CD8-positive, alpha-beta memory T cell (primary cell): ENCODE data around the gene NIPAL4. TPM values are rescaled to one million over a fixed set of nuclear protein-coding genes. Genes with fewer than 3 reads are reported as not detected.

ENCODE experiments used
- CTCF ChIA-PET: fragments of 350-600 bp; sonication (Branson Sonifier 250); formaldehyde crosslinking; loops from one replicate; lab custom pipeline; 2021; ENCODE audit warnings: antibody characterized with exemption; lab: Charles Lee
- POLR2A ChIA-PET: fragments of 350-600 bp; sonication (Branson Sonifier 250); formaldehyde crosslinking; loops from one replicate; lab custom pipeline; 2021; ENCODE audit warnings: antibody characterized with exemption; lab: Charles Lee
- DNase-seq, 5 donors: peaks; one replicate each; pipeline versions ENCODE4 v3.0.0 to v3.0.0-alpha.2; 2020 to 2022; ENCODE audit warnings: mixed read lengths in 1 of 5
- H3K27ac ChIP-seq: one replicate; pipeline ENCODE4 v1.7.0; 2013; ENCODE audit warnings: low read depth, mild to moderate bottlenecking, low read length, moderate library complexity
- H3K27me3 ChIP-seq: 2 replicates; pipeline ENCODE4 v1.7.0; 2013; ENCODE audit warnings: low read length, mild to moderate bottlenecking; ENCODE audit not compliant: insufficient read depth, poor library complexity, severe bottlenecking
- H3K36me3 ChIP-seq: 2 replicates; pipeline ENCODE4 v1.7.0; 2013; ENCODE audit warnings: mild to moderate bottlenecking, low read length, moderate library complexity; ENCODE audit not compliant: insufficient read depth
- H3K4me1 ChIP-seq: 2 replicates; pipeline ENCODE4 v1.7.0; 2013; ENCODE audit warnings: mild to moderate bottlenecking, low read length, moderate library complexity; ENCODE audit not compliant: insufficient read depth
- H3K4me3 ChIP-seq: 2 replicates; pipeline ENCODE4 v1.7.0; 2013; ENCODE audit warnings: mild to moderate bottlenecking, low read length
- H3K9me3 ChIP-seq: 2 replicates; pipeline ENCODE4 v1.7.0; 2013; ENCODE audit warnings: mild to moderate bottlenecking, low read length
- H3K27ac Mint-ChIP-seq, 8 donors: one replicate each; pipeline ENCODE4 v1.8.0; 2020 to 2021; ENCODE audit warnings: mixed read lengths in 8 of 8, mild to moderate bottlenecking in 6 of 8, inconsistent platforms in 3 of 8, moderate library complexity in 3 of 8
- H3K27me3 Mint-ChIP-seq, 2 donors: one replicate each; pipeline ENCODE4 v1.8.0; 2020 to 2021; ENCODE audit warnings: mixed read lengths in 2 of 2, mild to moderate bottlenecking in 1 of 2, moderate library complexity in 1 of 2
- H3K36me3 Mint-ChIP-seq, 3 donors: one replicate each; pipeline ENCODE4 v1.8.0; 2020 to 2021; ENCODE audit warnings: mixed read lengths in 3 of 3, inconsistent platforms in 1 of 3, mild to moderate bottlenecking in 1 of 3
- H3K4me1 Mint-ChIP-seq, 3 donors: one replicate each; pipeline ENCODE4 v1.8.0; 2020 to 2021; ENCODE audit warnings: mixed read lengths in 3 of 3, inconsistent platforms in 1 of 3, mild to moderate bottlenecking in 1 of 3
- H3K4me3 Mint-ChIP-seq, 7 donors: one replicate each; pipeline ENCODE4 v1.8.0; 2020 to 2021; ENCODE audit warnings: mixed read lengths in 7 of 7, mild to moderate bottlenecking in 6 of 7, moderate library complexity in 4 of 7, inconsistent platforms in 2 of 7
- H3K9me3 Mint-ChIP-seq, 5 donors: one replicate each; pipeline ENCODE4 v1.8.0; 2020 to 2022; ENCODE audit warnings: mixed read lengths in 5 of 5, mild to moderate bottlenecking in 3 of 5, moderate library complexity in 2 of 5, inconsistent platforms in 1 of 5
- polyA plus RNA-seq: library from polyadenylated mRNA; unstranded; fragments of 300-500 nt; fragmentation: Illumina TruSeq; gene quantifications from one replicate; pipeline ENCODE4 v1.2.3, GENCODE V29; 2021
- total RNA-seq, 2 experiments: library from RNA; stranded (reverse); gene quantifications; one replicate each; pipeline ENCODE4 v1.2.3, GENCODE V29; 2021

Gene NIPAL4
- total and polyA plus RNA-seq, 3 experiments from 2014 or later, result 1.1 to 1.4 TPM; not detected in 1

- Histone ChIP-seq H3K4me1 (no peaks in the 10 kb centered on the region), H3K27ac (no peak overlapping the region), H3K36me3 (no peaks in the 10 kb centered on the region), H3K27me3 (no peaks in the 10 kb centered on the region), H3K4me3 (no peak overlapping the region), H3K9me3 (no peaks in the 10 kb centered on the region)
- H3K27ac Mint-ChIP-seq, result no peak overlapping the region
- H3K4me3 Mint-ChIP-seq, result no peak overlapping the region
- ChIA-PET POLR2A (no interaction called here), CTCF (interaction anchor here (1.2 kb wide), 2 partner anchors 12 to 299 kb away, joined by 3 to 4 read pairs; partner anchors contain the start of gene LSM11)
- H3K36me3 Mint-ChIP-seq, result peaks cover 0 to 1% (median 0%) of the 10 kb centered on the region in 3 donors
- H3K9me3 Mint-ChIP-seq, result no peaks in the 10 kb centered on the region
- no peaks in the 10 kb centered on the region for H3K4me1 Mint-ChIP-seq
- no peak for DNase-seq
- peaks cover 0 to 4% of the 10 kb centered on the region in 2 donors for H3K27me3 Mint-ChIP-seq
Observed at GRCh38 chr5:157444224-157444623, 15.8 kb upstream of the NIPAL4 start.

DNA sequence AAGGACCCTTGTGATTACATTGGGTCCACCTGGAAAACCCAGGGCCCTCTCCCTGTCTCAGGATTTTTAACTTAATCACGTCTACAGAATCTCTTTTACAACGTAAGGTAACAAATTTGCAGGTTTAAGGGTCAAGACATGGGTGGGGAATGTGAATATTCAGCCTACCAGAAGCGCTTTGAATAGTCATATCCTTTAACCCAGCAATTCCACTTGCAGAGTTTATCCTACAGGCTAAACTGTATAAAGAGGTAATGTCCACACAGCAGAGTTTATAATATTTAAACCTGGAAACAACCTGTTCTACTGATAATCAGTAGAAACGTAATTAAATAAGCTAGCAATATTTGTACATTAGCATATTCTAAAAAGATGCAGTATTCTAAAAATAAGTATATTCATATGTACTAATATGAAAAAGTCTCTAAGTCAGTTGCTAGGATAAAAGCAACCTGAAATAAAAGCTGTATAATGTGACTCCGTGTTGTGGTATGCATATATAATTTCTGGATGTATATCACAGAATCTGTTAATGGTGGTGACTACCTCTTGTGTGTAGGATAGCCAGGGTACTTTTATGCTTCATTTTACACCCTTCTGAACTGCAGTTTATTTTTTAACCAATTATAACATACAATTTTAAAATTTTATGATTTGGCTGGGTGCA lies 14.1 kb upstream of the NIPAL4 start:
- CTCF ChIA-PET, result no interaction called here
- Histone ChIP-seq H3K36me3 (no peaks in the 10 kb centered on the region), H3K4me3 (no peak overlapping the region), H3K9me3 (no peaks in the 10 kb centered on the region), H3K27me3 (no peaks in the 10 kb centered on the region), H3K4me1 (no peaks in the 10 kb centered on the region), H3K27ac (no peak overlapping the region)
- Mint-ChIP-seq H3K27me3 (peaks cover 0 to 1% of the 10 kb centered on the region in 2 donors), H3K27ac (peak overlapping the region in 1 of 8 donors; percentile 15), H3K9me3 (no peaks in the 10 kb centered on the region), H3K4me1 (no peaks in the 10 kb centered on the region), H3K4me3 (no peak overlapping the region), H3K36me3 (peaks cover 0 to 1% (median 0%) of the 10 kb centered on the region in 3 donors)
- POLR2A ChIA-PET, result no interaction called here
- DNase-seq, result no peak

DNA sequence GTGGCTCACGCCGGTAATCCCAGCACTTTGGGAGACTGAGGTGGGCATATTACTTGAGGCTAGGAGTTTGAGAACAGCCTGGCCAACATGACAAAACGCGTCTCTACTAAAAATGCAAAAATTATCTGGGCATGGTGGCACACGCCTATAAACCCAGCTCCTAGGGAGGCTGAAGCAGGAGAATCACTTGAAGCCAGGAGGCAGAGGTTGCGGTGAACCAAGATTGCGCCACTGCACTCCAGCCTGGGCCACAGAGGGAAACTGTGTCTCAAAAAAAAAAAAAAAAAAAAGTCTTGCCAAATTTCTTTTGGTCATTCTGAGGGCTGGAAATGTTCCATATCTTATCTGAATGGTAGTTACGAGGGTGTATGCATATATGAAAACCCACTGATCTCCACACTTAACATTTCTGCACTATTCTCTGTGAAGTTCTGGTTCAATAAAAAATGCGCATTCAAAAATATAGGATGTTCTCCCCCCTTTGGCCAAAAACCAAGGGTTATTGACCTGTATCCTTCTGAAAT lies 13.5 kb upstream of the NIPAL4 start:
- Mint-ChIP-seq H3K36me3 (peaks cover 0 to 1% (median 0%) of the 10 kb centered on the region in 3 donors), H3K27ac (no peak overlapping the region), H3K4me1 (no peaks in the 10 kb centered on the region), H3K27me3 (peaks cover 0 to 1% of the 10 kb centered on the region in 2 donors), H3K4me3 (no peak overlapping the region), H3K9me3 (no peaks in the 10 kb centered on the region)
- Histone ChIP-seq H3K27ac (no peak overlapping the region), H3K4me1 (no peaks in the 10 kb centered on the region), H3K36me3 (no peaks in the 10 kb centered on the region), H3K27me3 (no peaks in the 10 kb centered on the region), H3K9me3 (no peaks in the 10 kb centered on the region), H3K4me3 (no peak overlapping the region)
- ChIA-PET CTCF (no interaction called here), POLR2A (no interaction called here)
- DNase-seq, result no peak

- no peak overlapping the region for H3K27ac Mint-ChIP-seq
- H3K36me3 Mint-ChIP-seq, result peaks cover 0 to 1% (median 0%) of the 10 kb centered on the region in 3 donors
- H3K27ac ChIP-seq, result no peak overlapping the region
- H3K27me3 Mint-ChIP-seq, result peaks cover 0 to 1% of the 10 kb centered on the region in 2 donors
- no peak overlapping the region for H3K4me3 ChIP-seq
- no peaks in the 10 kb centered on the region for H3K27me3 ChIP-seq
- no peaks in the 10 kb centered on the region for H3K4me1 ChIP-seq
- H3K36me3 ChIP-seq, result no peaks in the 10 kb centered on the region
- POLR2A ChIA-PET, result no interaction called here
- H3K9me3 ChIP-seq, result no peaks in the 10 kb centered on the region
- no peaks in the 10 kb centered on the region for H3K4me1 Mint-ChIP-seq
- no peak for DNase-seq
- H3K9me3 Mint-ChIP-seq, result no peaks in the 10 kb centered on the region
- no peak overlapping the region for H3K4me3 Mint-ChIP-seq
- CTCF ChIA-PET, result no interaction called here
Observed at GRCh38 chr5:157447201-157447637, 12.8 kb upstream of the NIPAL4 start.

DNA sequence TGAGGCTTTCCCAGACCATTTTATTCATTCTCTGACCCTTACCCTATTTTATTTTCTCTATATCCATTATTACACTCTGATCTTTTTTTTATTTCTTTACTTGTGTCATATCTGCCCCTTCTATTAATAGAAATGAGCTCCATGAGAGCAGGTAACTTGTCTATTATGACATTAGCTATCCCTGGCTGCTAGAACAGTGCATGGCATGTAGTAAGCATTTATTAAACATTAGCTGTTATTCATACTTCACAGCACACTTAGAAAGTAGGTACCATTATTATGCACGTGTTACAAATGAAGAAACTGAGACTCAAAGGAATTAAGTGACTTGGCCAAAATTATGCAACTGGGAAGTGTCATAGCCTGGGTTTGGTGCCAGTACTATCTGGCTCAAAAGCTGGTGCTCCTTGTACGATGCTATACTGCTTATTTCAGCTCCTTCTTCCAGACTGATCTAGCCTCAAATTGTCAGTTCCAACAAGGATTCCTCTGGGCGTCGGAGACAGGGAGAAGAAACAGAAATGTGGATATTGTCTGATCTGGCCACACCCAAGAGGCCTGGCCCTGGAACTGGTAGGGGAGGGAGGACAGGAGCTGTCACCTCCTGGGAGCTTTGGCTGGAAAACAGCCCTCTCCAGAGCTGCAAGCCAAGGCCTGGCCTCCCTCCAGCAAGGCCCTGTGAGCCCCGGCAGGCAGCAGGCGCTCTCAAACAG lies 10.8 kb upstream of the NIPAL4 start:
- DNase-seq, result no peak
- Mint-ChIP-seq H3K4me1 (no peaks in the 10 kb centered on the region), H3K9me3 (no peaks in the 10 kb centered on the region), H3K36me3 (peaks cover 0 to 1% (median 0%) of the 10 kb centered on the region in 3 donors), H3K27ac (no peak overlapping the region), H3K27me3 (peaks cover 0 to 1% of the 10 kb centered on the region in 2 donors), H3K4me3 (no peak overlapping the region)
- no peaks in the 10 kb centered on the region for H3K9me3 ChIP-seq
- H3K36me3 ChIP-seq, result no peaks in the 10 kb centered on the region
- ChIA-PET CTCF (no interaction called here), POLR2A (interaction anchor here (0.6 kb wide), 1 partner anchor 309 kb away, joined by 4 read pairs; no protein-coding TSS in a partner anchor)
- H3K27me3 ChIP-seq, result no peaks in the 10 kb centered on the region
- no peaks in the 10 kb centered on the region for H3K4me1 ChIP-seq
- no peak overlapping the region for H3K4me3 ChIP-seq
- H3K27ac ChIP-seq, result no peak overlapping the region

GRCh38 chr5:157450024-157450423 lies 10.0 kb upstream of the NIPAL4 start:
- Histone ChIP-seq H3K4me1 (no peaks in the 10 kb centered on the region), H3K27ac (no peak overlapping the region), H3K27me3 (no peaks in the 10 kb centered on the region), H3K4me3 (no peak overlapping the region), H3K36me3 (no peaks in the 10 kb centered on the region), H3K9me3 (no peaks in the 10 kb centered on the region)
- DNase-seq, result no peak
- no peak overlapping the region for H3K4me3 Mint-ChIP-seq
- H3K27ac Mint-ChIP-seq, result no peak overlapping the region
- H3K4me1 Mint-ChIP-seq, result peaks cover under 1 to 3% (median under 1%) of the 10 kb centered on the region in 3 donors
- H3K27me3 Mint-ChIP-seq, result no peaks in the 10 kb centered on the region
- POLR2A ChIA-PET, result no interaction called here
- no peaks in the 10 kb centered on the region for H3K9me3 Mint-ChIP-seq
- peaks cover 0 to 1% (median 0%) of the 10 kb centered on the region in 3 donors for H3K36me3 Mint-ChIP-seq
- CTCF ChIA-PET, result interaction anchor here (0.6 kb wide), 1 partner anchor 16 kb away, joined by 3 read pairs; no protein-coding TSS in a partner anchor

GRCh38 chr5:157451806-157452205 lies 8.2 kb upstream of the NIPAL4 start:
- H3K27ac Mint-ChIP-seq, result no peak overlapping the region
- Histone ChIP-seq H3K36me3 (no peaks in the 10 kb centered on the region), H3K4me1 (no peaks in the 10 kb centered on the region), H3K4me3 (no peak overlapping the region), H3K27ac (no peak overlapping the region), H3K9me3 (no peaks in the 10 kb centered on the region), H3K27me3 (no peaks in the 10 kb centered on the region)
- H3K36me3 Mint-ChIP-seq, result peaks cover 0 to 1% (median 0%) of the 10 kb centered on the region in 3 donors
- no peak overlapping the region for H3K4me3 Mint-ChIP-seq
- H3K9me3 Mint-ChIP-seq, result no peaks in the 10 kb centered on the region
- peaks cover 4 to 8% (median 5%) of the 10 kb centered on the region in 3 donors for H3K4me1 Mint-ChIP-seq
- ChIA-PET CTCF (no interaction called here), POLR2A (no interaction called here)
- DNase-seq, result no peak
- no peaks in the 10 kb centered on the region for H3K27me3 Mint-ChIP-seq

DNA sequence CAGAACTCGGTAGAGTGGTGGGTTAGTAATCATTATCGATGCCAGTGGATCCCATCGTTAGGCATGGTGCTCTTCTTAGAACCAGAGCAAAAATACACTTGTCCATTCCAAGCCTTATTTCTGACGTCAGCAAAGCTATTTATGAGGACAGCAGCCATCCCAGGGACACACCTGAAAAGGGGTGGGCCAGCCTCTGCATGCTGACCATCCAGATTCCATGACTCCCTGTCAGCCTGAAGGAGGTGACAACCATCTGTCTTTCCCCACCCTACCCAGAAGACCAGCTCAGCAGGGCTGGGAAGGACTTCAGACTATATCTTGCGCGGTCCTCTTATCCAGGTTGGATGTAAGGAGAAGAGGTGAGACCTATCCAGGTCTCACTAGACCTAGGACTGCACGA lies 5.7 kb upstream of the NIPAL4 start:
- DNase-seq, result no peak
- H3K27ac Mint-ChIP-seq, result no peak overlapping the region
- H3K4me3 Mint-ChIP-seq, result no peak overlapping the region
- Histone ChIP-seq H3K36me3 (no peaks in the 10 kb centered on the region), H3K27me3 (no peaks in the 10 kb centered on the region), H3K27ac (no peak overlapping the region), H3K9me3 (no peaks in the 10 kb centered on the region), H3K4me3 (no peak overlapping the region), H3K4me1 (no peaks in the 10 kb centered on the region)
- H3K36me3 Mint-ChIP-seq, result no peaks in the 10 kb centered on the region
- no peaks in the 10 kb centered on the region for H3K9me3 Mint-ChIP-seq
- H3K4me1 Mint-ChIP-seq, result peaks cover 5 to 10% (median 10%) of the 10 kb centered on the region in 3 donors
- CTCF ChIA-PET, result interaction anchor here (1.0 kb wide), 1 partner anchor 18 kb away, joined by 3 read pairs; no protein-coding TSS in a partner anchor
- peaks cover 0 to 3% of the 10 kb centered on the region in 2 donors for H3K27me3 Mint-ChIP-seq
- POLR2A ChIA-PET, result no interaction called here
